Colonic mucosa (tissue), 4 donors: ENCODE measurements around the gene HPS4. TPM values are rescaled to one million over a fixed set of nuclear protein-coding genes. Genes with fewer than 3 reads are reported as not detected.

Experiments
- DNase-seq: peaks from one replicate; pipeline ENCODE4 v3.0.0-alpha.2; 2020
- H3K27ac ChIP-seq: fragments of 200-600 bp; one replicate; pipeline ENCODE4 v1.8.0; 2021
- H3K27me3 ChIP-seq: fragments of 200-600 bp; one replicate; pipeline ENCODE4 v1.8.0; 2021
- H3K36me3 ChIP-seq: fragments of 200-600 bp; one replicate; pipeline ENCODE4 v1.8.0; 2021
- H3K4me1 ChIP-seq: fragments of 200-600 bp; one replicate; pipeline ENCODE4 v1.8.0; 2021; ENCODE audit warnings: mild to moderate bottlenecking
- H3K4me3 ChIP-seq: fragments of 200-600 bp; one replicate; pipeline ENCODE4 v1.8.0; 2021
- H3K9ac ChIP-seq, 2 donors: one replicate each; pipeline ENCODE4 v1.7.0; 2013; ENCODE audit warnings: control low read depth in 2 of 2, low read depth in 2 of 2, low read length in 2 of 2
- H3K9me3 ChIP-seq: fragments of 200-600 bp; one replicate; pipeline ENCODE4 v1.8.0; 2021
- CTCF ChIP-seq: fragments of 200-600 bp; IDR thresholded peaks from one replicate; pipeline ENCODE4 v1.8.0; 2022; ENCODE audit warnings: antibody characterized with exemption, mild to moderate bottlenecking
- intact Hi-C: fragments of 100-400 bp; cut with DNase I; formaldehyde crosslinking; loops from one replicate; pipeline ENCODE4 v1.14.1; 2022
- total RNA-seq, 2 donors: library from RNA; stranded (reverse); fragmentation: NEBNext Ultra II Directional in 1 of 2; extraction: Animal tissue kit (Norgen Biotek cat#: 25700) in 1 of 2; gene quantifications; one replicate each; pipeline ENCODE4 v1.2.1, GENCODE V29; 2021
- donor health status: healthy.
- donor health status: DM: no; HTN: no; CAD: no.
- donor health status: DM: no; HTN: no; CAD: no.

HPS4 gene
- total RNA-seq, 2 donors from 2014 or later = 23.8 to 26.3 TPM

GRCh38 chr22:26417406-26417805, 66.2 kb downstream of the HPS4 start:
- H3K27me3 ChIP-seq = no peaks in the 10 kb centered on the region
- no peaks in the 10 kb centered on the region for H3K4me1 ChIP-seq
- no peak overlapping the region for H3K9ac ChIP-seq
- no peak overlapping the region for H3K27ac ChIP-seq
- no peaks in the 10 kb centered on the region for H3K36me3 ChIP-seq
- no peak for DNase-seq
- intact Hi-C loops = no loop called here
- no peaks in the 10 kb centered on the region for H3K9me3 ChIP-seq
- TF ChIP-seq CTCF = no peak
- no peak overlapping the region for H3K4me3 ChIP-seq

GRCh38 chr22:26416670-26417276, 66.8 kb downstream of the HPS4 start:
- H3K9ac ChIP-seq = no peak overlapping the region
- no peaks in the 10 kb centered on the region for H3K9me3 ChIP-seq
- H3K4me3 ChIP-seq = no peak overlapping the region
- H3K27me3 ChIP-seq = no peaks in the 10 kb centered on the region
- H3K27ac ChIP-seq = no peak overlapping the region
- no peaks in the 10 kb centered on the region for H3K36me3 ChIP-seq
- DNase-seq = no peak
- intact Hi-C loops = no loop called here
- no peaks in the 10 kb centered on the region for H3K4me1 ChIP-seq
- no peak for TF ChIP-seq CTCF

GRCh38 chr22:26416256-26416655, 67.3 kb downstream of the HPS4 start:
- Histone ChIP-seq H3K27me3 (no peaks in the 10 kb centered on the region), H3K9me3 (no peaks in the 10 kb centered on the region), H3K9ac (no peak overlapping the region), H3K4me3 (no peak overlapping the region), H3K27ac (no peak overlapping the region), H3K4me1 (no peaks in the 10 kb centered on the region), H3K36me3 (no peaks in the 10 kb centered on the region)
- intact Hi-C loops = no loop called here
- no peak for DNase-seq
- no peak for TF ChIP-seq CTCF

- DNase-seq = no peak
- Histone ChIP-seq H3K4me3 (no peak overlapping the region), H3K27ac (no peak overlapping the region), H3K4me1 (no peaks in the 10 kb centered on the region), H3K36me3 (no peaks in the 10 kb centered on the region), H3K9ac (no peak overlapping the region), H3K9me3 (no peaks in the 10 kb centered on the region), H3K27me3 (no peaks in the 10 kb centered on the region)
- intact Hi-C loops = no loop called here
- TF ChIP-seq CTCF = no peak
Measured at GRCh38 chr22:26414347-26414746, 69.2 kb downstream of the HPS4 start.

GRCh38 chr22:26410386-26410785, 73.2 kb downstream of the HPS4 start:
- no peaks in the 10 kb centered on the region for H3K27me3 ChIP-seq
- DNase-seq = no peak
- no peaks in the 10 kb centered on the region for H3K4me1 ChIP-seq
- H3K27ac ChIP-seq = no peak overlapping the region
- no peak for TF ChIP-seq CTCF
- no peak overlapping the region for H3K4me3 ChIP-seq
- H3K36me3 ChIP-seq = no peaks in the 10 kb centered on the region
- no peaks in the 10 kb centered on the region for H3K9me3 ChIP-seq
- H3K9ac ChIP-seq = no peak overlapping the region
- intact Hi-C loops = no loop called here
